ENCODE results near the gene FAM163A.

DNA sequence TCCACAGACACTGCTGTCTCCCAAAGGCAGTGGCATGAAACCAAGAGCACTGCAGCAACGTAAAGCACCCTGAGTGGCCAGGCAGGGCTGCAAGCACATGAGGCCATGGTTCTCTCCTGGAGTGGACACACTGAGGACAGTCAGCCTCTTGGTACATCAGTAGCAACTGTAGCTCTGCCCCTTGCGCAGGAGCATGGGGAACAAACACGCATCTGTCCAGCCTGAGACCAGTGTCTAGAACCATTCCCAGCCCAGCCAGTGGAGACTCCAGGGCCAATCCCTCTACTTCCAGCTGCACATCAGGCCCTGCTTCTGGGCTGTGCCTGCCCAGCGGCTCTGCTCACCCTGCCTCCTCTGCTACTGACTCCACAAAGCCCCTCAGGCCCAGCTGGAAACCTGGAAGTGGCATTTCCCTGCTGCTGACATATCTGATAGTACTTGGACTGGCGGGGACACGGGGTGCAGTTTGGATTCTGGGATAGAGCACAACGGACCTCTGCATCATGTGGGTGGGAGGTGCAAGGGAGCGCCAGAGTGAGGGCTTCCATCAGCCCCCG is 85.5 kb downstream of the FAM163A start:
- TF ChIP-seq, protein P1, sequence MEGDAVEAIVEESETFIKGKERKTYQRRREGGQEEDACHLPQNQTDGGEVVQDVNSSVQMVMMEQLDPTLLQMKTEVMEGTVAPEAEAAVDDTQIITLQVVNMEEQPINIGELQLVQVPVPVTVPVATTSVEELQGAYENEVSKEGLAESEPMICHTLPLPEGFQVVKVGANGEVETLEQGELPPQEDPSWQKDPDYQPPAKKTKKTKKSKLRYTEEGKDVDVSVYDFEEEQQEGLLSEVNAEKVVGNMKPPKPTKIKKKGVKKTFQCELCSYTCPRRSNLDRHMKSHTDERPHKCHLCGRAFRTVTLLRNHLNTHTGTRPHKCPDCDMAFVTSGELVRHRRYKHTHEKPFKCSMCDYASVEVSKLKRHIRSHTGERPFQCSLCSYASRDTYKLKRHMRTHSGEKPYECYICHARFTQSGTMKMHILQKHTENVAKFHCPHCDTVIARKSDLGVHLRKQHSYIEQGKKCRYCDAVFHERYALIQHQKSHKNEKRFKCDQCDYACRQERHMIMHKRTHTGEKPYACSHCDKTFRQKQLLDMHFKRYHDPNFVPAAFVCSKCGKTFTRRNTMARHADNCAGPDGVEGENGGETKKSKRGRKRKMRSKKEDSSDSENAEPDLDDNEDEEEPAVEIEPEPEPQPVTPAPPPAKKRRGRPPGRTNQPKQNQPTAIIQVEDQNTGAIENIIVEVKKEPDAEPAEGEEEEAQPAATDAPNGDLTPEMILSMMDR (IDR thresholded peaks at IDR 0.05) = no peak
- no peak for TF ChIP-seq POLR2A (IDR thresholded peaks at IDR 0.05)

All from uterus (tissue), 2 donors.